Neural cell (in vitro differentiated cells): Measurements from ENCODE around the gene USO1. TPM values are rescaled to one million over a fixed set of nuclear protein-coding genes. Genes with fewer than 3 reads are reported as not detected.

Source experiments
- H2AFZ ChIP-seq: fragments of 200-600, 300-800 bp; sonication (generic), shearing (Covaris generic); 2 replicates; pipeline ENCODE4 v1.6.0; 2014; ENCODE audit warnings: low read depth, mild to moderate bottlenecking, antibody characterized with exemption, low read length, moderate library complexity
- H3F3A ChIP-seq: fragments of 200-600 bp; shearing (Covaris generic); 2 replicates; pipeline ENCODE4 v1.6.1; 2016; ENCODE audit warnings: mild to moderate bottlenecking, moderate library complexity, mixed read lengths, antibody characterized with exemption, low read length; ENCODE audit not compliant: insufficient read depth, poor library complexity, severe bottlenecking
- H3K27ac ChIP-seq: fragments of 200-600, 300-800 bp; sonication (generic), shearing (Covaris generic); 2 replicates; pipeline ENCODE4 v1.5.1; 2014; ENCODE audit warnings: mild to moderate bottlenecking, low read length, moderate library complexity
- H3K27me3 ChIP-seq: fragments of 300-800, 200-600 bp; sonication (generic), shearing (Covaris generic); 2 replicates; pipeline ENCODE4 v1.6.0; 2014; ENCODE audit warnings: mild to moderate bottlenecking, low read depth, low read length, moderate library complexity; ENCODE audit not compliant: insufficient read depth
- H3K36me3 ChIP-seq: fragments of 300-800, 200-600 bp; sonication (generic), shearing (Covaris generic); 2 replicates; pipeline ENCODE4 v1.5.1; 2014; ENCODE audit warnings: mild to moderate bottlenecking, antibody characterized with exemption, low read length, moderate library complexity; ENCODE audit not compliant: insufficient read depth
- H3K4me2 ChIP-seq: fragments of 300-800, 200-600 bp; sonication (generic), shearing (Covaris generic); 2 replicates; pipeline ENCODE4 v1.6.0; 2014; ENCODE audit warnings: mild to moderate bottlenecking, low read length
- H3K4me3 ChIP-seq: fragments of 300-800, 200-600 bp; sonication (generic), shearing (Covaris generic); 2 replicates; pipeline ENCODE4 v1.5.1; 2014; ENCODE audit warnings: mild to moderate bottlenecking, low read length, moderate library complexity
- H3K79me2 ChIP-seq: fragments of 200-600 bp; shearing (Covaris generic); replicated peaks from 2 replicates; pipeline ENCODE4 v1.6.0; 2014; ENCODE audit warnings: mild to moderate bottlenecking, low read length, moderate library complexity; ENCODE audit not compliant: insufficient read depth
- H3K9ac ChIP-seq: fragments of 300-800, 200-600 bp; sonication (generic), shearing (Covaris generic); 2 replicates; pipeline ENCODE4 v1.6.1; 2016; ENCODE audit warnings: mild to moderate bottlenecking, low read length, mixed read lengths
- H3K9me2 ChIP-seq: fragments of 200-600 bp; shearing (Covaris generic); 2 replicates; pipeline ENCODE4 v1.6.1; 2016; ENCODE audit warnings: mild to moderate bottlenecking, low read length, mixed read lengths; ENCODE audit not compliant: insufficient read depth
- H3K9me3 ChIP-seq: fragments of 200-600, 300-800 bp; sonication (generic), shearing (Covaris generic); 2 replicates; pipeline ENCODE4 v1.6.1; 2016; ENCODE audit warnings: mild to moderate bottlenecking, mixed run types, low read length, moderate library complexity, mixed read lengths
- H4K20me1 ChIP-seq: fragments of 200-600 bp; shearing (Covaris generic); 2 replicates; pipeline ENCODE4 v1.6.1; 2016; ENCODE audit warnings: mild to moderate bottlenecking, mixed run types; ENCODE audit not compliant: insufficient read depth
- CTCF ChIP-seq: fragments of 450-650 bp; IDR thresholded peaks from 2 replicates; pipeline ENCODE4 v1.5.1; 2014; ENCODE audit warnings: antibody characterized with exemption, mild to moderate bottlenecking, moderate library complexity; ENCODE audit not compliant: poor library complexity, severe bottlenecking
- EP300 ChIP-seq: fragments of 450-650 bp; conservative IDR thresholded peaks from 2 replicates; pipeline ENCODE4 v1.6.1; 2014; ENCODE audit warnings: antibody characterized with exemption, mild to moderate bottlenecking, moderate library complexity; ENCODE audit not compliant: poor library complexity, severe bottlenecking
- EZH2 ChIP-seq: fragments of 200-600, 300-800 bp; shearing (Covaris generic), sonication (generic); IDR thresholded peaks from 2 replicates; pipeline ENCODE4 v1.6.1; 2014; ENCODE audit warnings: antibody characterized with exemption, low read length, borderline replicate concordance, mild to moderate bottlenecking; ENCODE audit not compliant: insufficient read depth, poor library complexity, severe bottlenecking
- MXI1 ChIP-seq: fragments of 450-650 bp; conservative IDR thresholded peaks from 2 replicates; pipeline ENCODE4 v1.6.1; 2014; ENCODE audit warnings: antibody characterized with exemption, mild to moderate bottlenecking; ENCODE audit not compliant: poor library complexity, severe bottlenecking
- POLR2AphosphoS5 ChIP-seq: IDR thresholded peaks from 2 replicates; pipeline ENCODE4 v1.6.1; 2012
- RAD21 ChIP-seq: fragments of 450-650 bp; conservative IDR thresholded peaks from 2 replicates; pipeline ENCODE4 v1.6.1; 2014; ENCODE audit warnings: antibody characterized with exemption, mild to moderate bottlenecking, moderate library complexity
- REST ChIP-seq: IDR thresholded peaks from 2 replicates; pipeline ENCODE4 v1.6.1; 2012; ENCODE audit warnings: borderline replicate concordance
- SMC3 ChIP-seq: fragments of 450-650 bp; conservative IDR thresholded peaks from 2 replicates; pipeline ENCODE4 v1.6.1; 2014; ENCODE audit warnings: antibody characterized with exemption, mild to moderate bottlenecking, moderate library complexity; ENCODE audit not compliant: poor library complexity
- TAF1 ChIP-seq: IDR thresholded peaks from 2 replicates; pipeline ENCODE4 v1.6.1; 2012; ENCODE audit warnings: low read depth
- polyA plus RNA-seq: library from polyadenylated mRNA; depleted of rRNA; stranded (reverse); fragments of >200 nt; gene quantifications from 2 replicates; pipeline ENCODE4 v1.2.3, GENCODE V29; 2014

Gene USO1
- polyA plus RNA-seq, 1 donor from 2014 or later = 40.0 TPM

GRCh38 chr4:75741027-75741426 lies 16.6 kb downstream of the USO1 start:
- H3K79me2 ChIP-seq = no peaks in the 10 kb centered on the region
- H3K4me2 ChIP-seq = no peak overlapping the region
- no peak overlapping the region for H3K4me3 ChIP-seq
- no peak for TF ChIP-seq CTCF
- TF ChIP-seq REST = no peak
- no peak for TF ChIP-seq MXI1
- no peak for TF ChIP-seq RAD21
- TF ChIP-seq EZH2 = no peak
- no peaks in the 10 kb centered on the region for H3F3A ChIP-seq
- no peak overlapping the region for H3K9ac ChIP-seq
- H3K36me3 ChIP-seq = no peaks in the 10 kb centered on the region
- H3K27ac ChIP-seq = no peak overlapping the region
- no peaks in the 10 kb centered on the region for H3K9me2 ChIP-seq
- H4K20me1 ChIP-seq = no peaks in the 10 kb centered on the region
- H2AFZ ChIP-seq = no peak overlapping the region
- H3K27me3 ChIP-seq = no peaks in the 10 kb centered on the region
- no peaks in the 10 kb centered on the region for H3K9me3 ChIP-seq

GRCh38 chr4:75742451-75742850 lies 18.1 kb downstream of the USO1 start:
- Histone ChIP-seq H3F3A (no peaks in the 10 kb centered on the region), H3K36me3 (no peaks in the 10 kb centered on the region), H3K9me2 (no peaks in the 10 kb centered on the region), H3K4me2 (no peak overlapping the region), H2AFZ (no peak overlapping the region), H3K27me3 (no peaks in the 10 kb centered on the region), H3K9me3 (no peaks in the 10 kb centered on the region), H3K27ac (no peak overlapping the region), H4K20me1 (no peaks in the 10 kb centered on the region), H3K4me3 (no peak overlapping the region), H3K9ac (no peak overlapping the region), H3K79me2 (no peaks in the 10 kb centered on the region)
- TF ChIP-seq MXI1 (no peak), EP300 (no peak), POLR2AphosphoS5 (no peak), CTCF (no peak), EZH2 (no peak), REST (no peak), SMC3 (no peak), RAD21 (no peak), TAF1 (no peak)
